Measurements from ENCODE around the gene JUP. TPM values are rescaled to one million over a fixed set of nuclear protein-coding genes. Genes with fewer than 3 reads are reported as not detected.

The JUP gene
- total and polyA plus RNA-seq, 10 of the 15 experiments (the other 5 are each of a cell fraction or from before 2014, with no cell fraction given) = 1.5 to 36.3 (median 11.6) TPM

GRCh38 chr17:41738077-41738800, 48.3 kb downstream of the JUP start (continued):
- TF ChIP-seq RB1 (IDR thresholded peaks at IDR 0.05; ENCODE audit: borderline replicate concordance) (no peak; the same call in 1 of the 2 replicates), BCLAF1 (IDR thresholded peaks at IDR 0.05) (no peak), RAD21 (IDR thresholded peaks at IDR 0.05; ENCODE audit: insufficient read depth, low read depth, low read length) (peak; percentile 97), USF2 (IDR thresholded peaks at IDR 0.05; ENCODE audit: borderline replicate concordance, low read depth, low read length) (no peak), MLLT1 (IDR thresholded peaks at IDR 0.05) (0 out of 2 replicates have a peak, but pooled peaks have one; percentile 25), SP1 (IDR thresholded peaks at IDR 0.05; ENCODE audit: low read depth, low read length) (peak; percentile 35), JUND (IDR thresholded peaks at IDR 0.05; ENCODE audit: low read depth, low read length) (no peak), CBX3 (IDR thresholded peaks at IDR 0.05; ENCODE audit: borderline replicate concordance, low read depth) (no peak), TCF3 (IDR thresholded peaks at IDR 0.05; ENCODE audit: borderline replicate concordance, insufficient read depth, low read depth, low read length) (no peak), ATF7 (IDR thresholded peaks at IDR 0.05; ENCODE audit: low read depth) (no peak), TARDBP (IDR thresholded peaks at IDR 0.05; ENCODE audit: borderline replicate concordance) (0 out of 2 replicates have a peak, but pooled peaks have one; percentile 29), FOXK2 (IDR thresholded peaks at IDR 0.05) (no peak), E4F1 (IDR thresholded peaks at IDR 0.05; ENCODE audit: borderline replicate concordance, partially characterized antibody) (no peak), SREBF2 (IDR thresholded peaks at IDR 0.05; ENCODE audit: low read length) (no peak), MYB (IDR thresholded peaks at IDR 0.05; ENCODE audit: borderline replicate concordance, low read depth, low read length) (no peak), ZNF217 (IDR thresholded peaks at IDR 0.05) (no peak), ZNF24 (IDR thresholded peaks at IDR 0.05) (no peak), MYC (IDR thresholded peaks at IDR 0.05; ENCODE audit: insufficient read depth, insufficient read length, insufficient replicate concordance, low read length, severe bottlenecking) (no peak), CBFB (IDR thresholded peaks at IDR 0.05; ENCODE audit: low read depth) (no peak), YBX1 (IDR thresholded peaks at IDR 0.05) (no peak), NKRF (conservative IDR thresholded peaks at IDR 0.05) (no peak)

Measured in GM12878 (cell line).